HCT116 (cell line): ENCODE measurements around the gene TMEM138.

Experiments
- EGR1 ChIP-seq: IDR thresholded peaks from 2 replicates; pipeline ENCODE4 v1.6.1; 2012; ENCODE audit warnings: low read depth
- EZH2 ChIP-seq: fragments of 200-600 bp; sonication (generic); IDR thresholded peaks from 2 replicates; pipeline ENCODE4 v1.6.1; 2017; ENCODE audit warnings: antibody characterized with exemption, mixed run types
- JUND ChIP-seq: IDR thresholded peaks from 2 replicates; pipeline ENCODE4 v1.6.1; 2012
- POLR2A ChIP-seq: IDR thresholded peaks from 2 replicates; pipeline ENCODE4 v1.7.0; 2011; ENCODE audit warnings: borderline replicate concordance; ENCODE audit not compliant: insufficient read depth, insufficient read length; ENCODE audit errors: extremely low read depth
- POLR2AphosphoS5 ChIP-seq: IDR thresholded peaks from 2 replicates; pipeline ENCODE4 v1.6.1; 2011; ENCODE audit warnings: mild to moderate bottlenecking, low read depth, low read length, moderate library complexity
- YY1 ChIP-seq: IDR thresholded peaks from 2 replicates; pipeline ENCODE4 v1.6.1; 2011; ENCODE audit warnings: low read length, low read depth, moderate library complexity, mild to moderate bottlenecking; ENCODE audit not compliant: insufficient replicate concordance; ENCODE audit errors: extremely low read depth
- TF ChIP-seq, protein P1 (sequence below), 3 experiments: fragments of 200-600 bp in 1 of 3; sonication (generic) in 1 of 3; IDR thresholded peaks in 2 of 3; conservative IDR thresholded peaks in 1 of 3; 2 replicates each; pipeline ENCODE4 v1.5.1; 2012 to 2017; ENCODE audit warnings: low read depth in 2 of 3, low read length in 2 of 3, antibody characterized with exemption in 1 of 3, borderline replicate concordance in 1 of 3, control low read depth in 1 of 3, mild to moderate bottlenecking in 1 of 3, mixed read lengths in 1 of 3, mixed run types in 1 of 3, moderate library complexity in 1 of 3; ENCODE audit not compliant: insufficient read depth in 1 of 3

DNA sequence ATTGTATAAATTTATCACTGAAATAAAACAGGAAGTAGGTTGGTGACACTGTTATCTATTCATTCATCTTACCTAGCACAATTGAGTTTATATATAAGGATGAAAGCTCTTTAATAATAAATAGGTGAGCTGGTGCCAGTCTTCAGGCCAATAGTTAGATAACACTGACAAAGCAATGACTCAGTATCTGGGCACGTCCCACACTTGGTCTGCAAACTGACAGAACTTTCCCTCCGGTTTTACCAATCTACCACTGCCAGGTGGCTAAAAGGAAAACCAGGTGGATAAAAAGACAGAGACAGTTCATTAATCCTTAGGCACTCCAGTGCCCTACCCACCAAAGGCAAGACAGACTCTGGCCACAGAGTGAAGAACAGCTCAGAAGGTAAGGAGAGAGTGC is 46.9 kb upstream of the TMEM138 start:
- TF ChIP-seq EZH2 (no peak), POLR2A (no peak), YY1 (no peak), JUND (no peak), EGR1 (no peak), POLR2AphosphoS5 (no peak)
- TF ChIP-seq, protein P1, sequence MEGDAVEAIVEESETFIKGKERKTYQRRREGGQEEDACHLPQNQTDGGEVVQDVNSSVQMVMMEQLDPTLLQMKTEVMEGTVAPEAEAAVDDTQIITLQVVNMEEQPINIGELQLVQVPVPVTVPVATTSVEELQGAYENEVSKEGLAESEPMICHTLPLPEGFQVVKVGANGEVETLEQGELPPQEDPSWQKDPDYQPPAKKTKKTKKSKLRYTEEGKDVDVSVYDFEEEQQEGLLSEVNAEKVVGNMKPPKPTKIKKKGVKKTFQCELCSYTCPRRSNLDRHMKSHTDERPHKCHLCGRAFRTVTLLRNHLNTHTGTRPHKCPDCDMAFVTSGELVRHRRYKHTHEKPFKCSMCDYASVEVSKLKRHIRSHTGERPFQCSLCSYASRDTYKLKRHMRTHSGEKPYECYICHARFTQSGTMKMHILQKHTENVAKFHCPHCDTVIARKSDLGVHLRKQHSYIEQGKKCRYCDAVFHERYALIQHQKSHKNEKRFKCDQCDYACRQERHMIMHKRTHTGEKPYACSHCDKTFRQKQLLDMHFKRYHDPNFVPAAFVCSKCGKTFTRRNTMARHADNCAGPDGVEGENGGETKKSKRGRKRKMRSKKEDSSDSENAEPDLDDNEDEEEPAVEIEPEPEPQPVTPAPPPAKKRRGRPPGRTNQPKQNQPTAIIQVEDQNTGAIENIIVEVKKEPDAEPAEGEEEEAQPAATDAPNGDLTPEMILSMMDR (IDR thresholded peaks at IDR 0.05 in 2 of 3, conservative IDR thresholded peaks at IDR 0.05 in 1 of 3; ENCODE audit: borderline replicate concordance in 1 of 3, insufficient read depth in 1 of 3, low read depth in 2 of 3, low read length in 2 of 3) = no peak
